IMR-90 (cell line): ENCODE measurements around the gene TTI1. TPM values are rescaled to one million over a fixed set of nuclear protein-coding genes. Genes with fewer than 3 reads are reported as not detected.

Source experiments
- ATAC-seq: fragments of 200-7000 bp; cut with Tn5 transposase; 2 replicates; pipeline ENCODE4 v1.9.1; 2020; ENCODE audit warnings: low read depth, mild to moderate bottlenecking, moderate library complexity
- BruUV-seq: library from RNA; stranded (reverse); fragments of 400-500 nt; replicated peaks from 2 replicates; lab custom pipeline; 2021; lab: Mats Ljungman, UMichigan
- CTCF ChIA-PET: fragments of 300-600 bp; formaldehyde crosslinking; extraction: SDS; loops from one replicate; lab custom pipeline; 2021; ENCODE audit warnings: antibody characterized with exemption; lab: Yijun Ruan, JAX
- POLR2A ChIA-PET: fragments of 300-600 bp; sonication (Branson Sonifier 250); formaldehyde crosslinking; loops from one replicate; lab custom pipeline; 2022; ENCODE audit warnings: antibody characterized with exemption; ENCODE audit not compliant: unreplicated experiment; lab: Charles Lee
- DNase-seq: peaks from one replicate; pipeline ENCODE4 v3.0.0; 2013
- H2AFZ ChIP-seq: replicated peaks from 2 replicates; pipeline ENCODE3; 2013; ENCODE audit warnings: low read length, mild to moderate bottlenecking; ENCODE audit not compliant: poor library complexity
- H2AK5ac ChIP-seq: 2 replicates; pipeline ENCODE4 v1.6.1; 2013; ENCODE audit warnings: low read depth, low read length, inconsistent platforms
- H2AK9ac ChIP-seq: replicated peaks from 2 replicates; pipeline ENCODE3; 2013; ENCODE audit warnings: mild to moderate bottlenecking, low read depth, low read length, moderate library complexity; ENCODE audit not compliant: poor library complexity
- H2BK120ac ChIP-seq: 2 replicates; pipeline ENCODE4 v1.6.1; 2013; ENCODE audit warnings: low read depth, low read length, inconsistent platforms
- H2BK15ac ChIP-seq: 3 replicates; pipeline ENCODE4 v1.6.1; 2013; ENCODE audit warnings: low read depth, low read length, inconsistent platforms
- H2BK20ac ChIP-seq: 2 replicates; pipeline ENCODE4 v1.6.1; 2013; ENCODE audit warnings: low read depth, mild to moderate bottlenecking, inconsistent platforms, low read length, moderate library complexity
- H2BK5ac ChIP-seq: 2 replicates; pipeline ENCODE4 v1.6.1; 2013; ENCODE audit warnings: mild to moderate bottlenecking, low read depth, low read length, inconsistent platforms; ENCODE audit not compliant: poor library complexity, severe bottlenecking
- H3K14ac ChIP-seq: replicated peaks from 2 replicates; pipeline ENCODE4 v1.6.1; 2013; ENCODE audit warnings: low read depth, low read length, inconsistent platforms
- H3K18ac ChIP-seq: 2 replicates; pipeline ENCODE4 v1.6.1; 2013; ENCODE audit warnings: low read depth, low read length, control low read depth
- H3K23ac ChIP-seq: 2 replicates; pipeline ENCODE4 v1.6.1; 2013; ENCODE audit warnings: low read depth, low read length, inconsistent platforms
- H3K27ac ChIP-seq: 2 replicates; pipeline ENCODE4 v1.5.1; 2013; ENCODE audit warnings: mild to moderate bottlenecking, control low read depth, low read length; ENCODE audit not compliant: insufficient read depth
- H3K27me3 ChIP-seq: 2 replicates; pipeline ENCODE4 v1.6.1; 2013; ENCODE audit warnings: low read length; ENCODE audit not compliant: control insufficient read depth, insufficient read depth
- H3K36me3 ChIP-seq: 2 replicates; pipeline ENCODE4 v1.6.1; 2013; ENCODE audit warnings: low read length, mixed read lengths; ENCODE audit not compliant: control insufficient read depth, insufficient read depth
- H3K4ac ChIP-seq: 2 replicates; pipeline ENCODE4 v1.6.1; 2013; ENCODE audit warnings: low read depth, low read length, inconsistent platforms
- H3K4me1 ChIP-seq: 2 replicates; pipeline ENCODE4 v1.6.1; 2013; ENCODE audit warnings: low read length, mixed read lengths; ENCODE audit not compliant: control insufficient read depth, insufficient read depth
- H3K4me2 ChIP-seq: 2 replicates; pipeline ENCODE4 v1.6.1; 2013; ENCODE audit warnings: low read depth, mild to moderate bottlenecking, control low read depth, low read length, moderate library complexity
- H3K4me3 ChIP-seq: 2 replicates; pipeline ENCODE4 v1.5.1; 2013; ENCODE audit warnings: low read depth, mild to moderate bottlenecking, control low read depth, low read length, moderate library complexity; ENCODE audit not compliant: insufficient read depth
- H3K56ac ChIP-seq: 2 replicates; pipeline ENCODE4 v1.6.1; 2013; ENCODE audit warnings: low read length, inconsistent platforms; ENCODE audit not compliant: insufficient read depth; ENCODE audit errors: extremely low read depth
- H3K79me1 ChIP-seq, 2 experiments: 2 replicates each; pipeline ENCODE4 v1.6.1; 2013; ENCODE audit warnings: low read length in 2 of 2, inconsistent platforms in 1 of 2, low read depth in 1 of 2
- H3K9ac ChIP-seq: 2 replicates; pipeline ENCODE4 v1.6.1; 2013; ENCODE audit warnings: low read depth, low read length, control low read depth
- H3K9me1 ChIP-seq: 2 replicates; pipeline ENCODE4 v1.6.1; 2013; ENCODE audit warnings: low read length, inconsistent platforms; ENCODE audit not compliant: insufficient read depth
- H3K9me3 ChIP-seq: 2 replicates; pipeline ENCODE4 v1.6.1; 2013; ENCODE audit warnings: low read length; ENCODE audit not compliant: control insufficient read depth, insufficient read depth
- H4K20me1 ChIP-seq: 2 replicates; pipeline ENCODE4 v1.6.1; 2013; ENCODE audit warnings: low read length, inconsistent platforms; ENCODE audit not compliant: insufficient read depth
- H4K5ac ChIP-seq: 2 replicates; pipeline ENCODE4 v1.6.1; 2013; ENCODE audit warnings: mild to moderate bottlenecking, low read depth, low read length, control low read depth
- H4K8ac ChIP-seq, 2 experiments: 2 replicates each; pipeline ENCODE4 v1.6.1; 2013; ENCODE audit warnings: low read depth in 2 of 2, low read length in 2 of 2, control low read depth in 1 of 2, inconsistent platforms in 1 of 2
- H4K91ac ChIP-seq: 2 replicates; pipeline ENCODE4 v1.6.1; 2013; ENCODE audit warnings: low read depth, low read length, inconsistent platforms; ENCODE audit not compliant: insufficient read depth
- CHD1 ChIP-seq: IDR thresholded peaks from 2 replicates; pipeline ENCODE4 v1.6.1; 2012; ENCODE audit warnings: low read depth, low read length, improper control_type of control experiment
- FOS ChIP-seq: fragments of 150-350 bp; IDR thresholded peaks from 2 replicates; pipeline ENCODE4 v1.6.1; 2016; ENCODE audit warnings: low read depth, low read length
- WGBS, 2 experiments: methylation state at CpG; one replicate each; pipeline versions ENCODE4 v1.1.5 to v1.1.7; 2013; ENCODE audit warnings: missing lambda C conversion rate in 2 of 2; ENCODE audit not compliant: insufficient read length in 1 of 2; ENCODE audit errors: extremely low coverage in 2 of 2; 5-methylcytosine and 5-hydroxymethylcytosine counted together
- dilution Hi-C: fragments of 300-500 bp; cut with HindIII; formaldehyde crosslinking; loops from one replicate; pipeline ENCODE4 v1.14.3; 2018; ENCODE audit warnings: low sequenced_read_pairs; ENCODE audit not compliant: unreplicated experiment
- in situ Hi-C: fragments of 300-500 bp; cut with MboI; formaldehyde crosslinking; loops from 3 replicates; pipeline ENCODE4 v1.14.3; 2019; ENCODE audit warnings: low sequenced_read_pairs, inconsistent platforms, mixed read lengths
- intact Hi-C: fragments of 100-400 bp; cut with micrococcal nuclease; formaldehyde crosslinking; loops from 2 replicates; pipeline ENCODE4 v1.10.0; 2022
- polyA plus RNA-seq, 3 experiments: library from polyadenylated mRNA; depleted of rRNA; stranded (reverse); fragments of >200 nt; gene quantifications; 2 replicates each; pipeline ENCODE4 v1.2.3, GENCODE V29; 2012; ENCODE audit warnings: low replicate concordance in 1 of 3
- total RNA-seq: library from RNA; depleted of rRNA; stranded (reverse); fragments of >200 nt; gene quantifications from 2 replicates; pipeline ENCODE4 v1.2.3, GENCODE V29; 2012
- TF ChIP-seq, protein P1 (sequence below): conservative IDR thresholded peaks from 2 replicates; pipeline ENCODE4 v1.5.1; 2012; ENCODE audit warnings: mild to moderate bottlenecking, low read depth, low read length, improper control_type of control experiment
- TF ChIP-seq, protein P2 (sequence below): fragments of 150-350 bp; IDR thresholded peaks from 2 replicates; pipeline ENCODE4 v1.6.1; 2016; ENCODE audit warnings: low read depth, mild to moderate bottlenecking, low read length, moderate library complexity, borderline replicate concordance

The TTI1 gene
- total and polyA plus RNA-seq, 2 of the 4 experiments (the other 2 are of a cell fraction): 12.5 to 17.6 TPM

DNA sequence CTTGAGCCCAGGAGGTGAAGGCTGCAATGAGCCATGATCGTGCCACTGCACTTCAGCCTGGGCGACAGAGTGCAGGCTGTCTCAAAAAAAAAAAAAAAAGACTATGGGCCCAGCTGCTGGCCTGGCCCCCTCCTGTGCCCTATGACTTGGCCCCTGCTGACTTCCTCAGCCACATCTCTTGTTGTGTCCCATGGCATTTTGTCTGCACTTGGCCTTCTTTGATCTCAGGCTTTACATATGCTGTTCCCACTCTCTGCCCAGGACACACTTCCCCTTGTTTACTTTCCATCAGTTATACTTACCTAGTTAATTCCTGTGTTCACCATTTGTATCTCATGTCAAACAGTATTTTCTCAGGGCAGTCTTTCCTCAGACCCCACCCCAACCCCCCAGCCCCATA lies 44.8 kb upstream of the TTI1 start:
- Histone ChIP-seq H3K4ac (peak overlapping the region; percentile 32; the same call in 1 of the 2 replicates), H3K27me3 (no peaks in the 10 kb centered on the region), H3K4me1 (peaks cover 18% of the 10 kb centered on the region), H3K56ac (no peak overlapping the region), H3K4me3 (no peak overlapping the region), H4K5ac (no peak overlapping the region; the same call in 1 of the 2 replicates), H3K36me3 (peaks cover 10% of the 10 kb centered on the region), H2BK120ac (no peak overlapping the region), H4K91ac (no peak overlapping the region; the same call in 1 of the 2 replicates), H3K9me3 (peaks cover 2% of the 10 kb centered on the region; the same call in 1 of the 2 replicates), H3K79me1 (peaks cover 35 to 60% of the 10 kb centered on the region in 2 experiments), H2AK5ac (0 out of 2 replicates have a peak overlapping the region, but pooled peaks have one; percentile 11), H3K4me2 (no peak overlapping the region), H4K20me1 (no peaks in the 10 kb centered on the region), H3K9me1 (peaks cover 19% of the 10 kb centered on the region), H2AFZ (no peak overlapping the region), H3K18ac (no peak overlapping the region), H3K14ac (no peak overlapping the region), H2BK5ac (no peak overlapping the region), H3K27ac (no peak overlapping the region), H2BK20ac (no peak overlapping the region), H3K9ac (no peak overlapping the region), H3K23ac (no peak overlapping the region), H2AK9ac (no peak overlapping the region), H4K8ac (no peak overlapping the region), H2BK15ac (no peak overlapping the region)
- intact Hi-C loops (no loop called here), in situ Hi-C loops (loop anchor here (5.0 kb wide), 1 partner anchor 89 kb away; the partner anchor contains the start of gene TGM2), dilution Hi-C loops (no loop called here)
- TF ChIP-seq, protein P1, sequence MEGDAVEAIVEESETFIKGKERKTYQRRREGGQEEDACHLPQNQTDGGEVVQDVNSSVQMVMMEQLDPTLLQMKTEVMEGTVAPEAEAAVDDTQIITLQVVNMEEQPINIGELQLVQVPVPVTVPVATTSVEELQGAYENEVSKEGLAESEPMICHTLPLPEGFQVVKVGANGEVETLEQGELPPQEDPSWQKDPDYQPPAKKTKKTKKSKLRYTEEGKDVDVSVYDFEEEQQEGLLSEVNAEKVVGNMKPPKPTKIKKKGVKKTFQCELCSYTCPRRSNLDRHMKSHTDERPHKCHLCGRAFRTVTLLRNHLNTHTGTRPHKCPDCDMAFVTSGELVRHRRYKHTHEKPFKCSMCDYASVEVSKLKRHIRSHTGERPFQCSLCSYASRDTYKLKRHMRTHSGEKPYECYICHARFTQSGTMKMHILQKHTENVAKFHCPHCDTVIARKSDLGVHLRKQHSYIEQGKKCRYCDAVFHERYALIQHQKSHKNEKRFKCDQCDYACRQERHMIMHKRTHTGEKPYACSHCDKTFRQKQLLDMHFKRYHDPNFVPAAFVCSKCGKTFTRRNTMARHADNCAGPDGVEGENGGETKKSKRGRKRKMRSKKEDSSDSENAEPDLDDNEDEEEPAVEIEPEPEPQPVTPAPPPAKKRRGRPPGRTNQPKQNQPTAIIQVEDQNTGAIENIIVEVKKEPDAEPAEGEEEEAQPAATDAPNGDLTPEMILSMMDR: no peak
- no peak for TF ChIP-seq FOS
- TF ChIP-seq, protein P2, sequence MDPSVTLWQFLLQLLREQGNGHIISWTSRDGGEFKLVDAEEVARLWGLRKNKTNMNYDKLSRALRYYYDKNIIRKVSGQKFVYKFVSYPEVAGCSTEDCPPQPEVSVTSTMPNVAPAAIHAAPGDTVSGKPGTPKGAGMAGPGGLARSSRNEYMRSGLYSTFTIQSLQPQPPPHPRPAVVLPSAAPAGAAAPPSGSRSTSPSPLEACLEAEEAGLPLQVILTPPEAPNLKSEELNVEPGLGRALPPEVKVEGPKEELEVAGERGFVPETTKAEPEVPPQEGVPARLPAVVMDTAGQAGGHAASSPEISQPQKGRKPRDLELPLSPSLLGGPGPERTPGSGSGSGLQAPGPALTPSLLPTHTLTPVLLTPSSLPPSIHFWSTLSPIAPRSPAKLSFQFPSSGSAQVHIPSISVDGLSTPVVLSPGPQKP: no peak
- no peak for TF ChIP-seq CHD1
- no TSS peak for BruUV-seq
- POLR2A ChIA-PET: no interaction called here
- DNase-seq: no peak
- 86% methylated on average over 1 of the region's 2 CpGs; no CpG with 5 or more reads in 1 of the 2 experiments for WGBS, 2 experiments
- CTCF ChIA-PET: interaction anchor here (0.5 to 0.9 kb wide), 2 partner anchors 143 to 553 kb away, joined by 3 read pairs; no protein-coding TSS in a partner anchor
- ATAC-seq: no peak
